Ishikawa (cell line): ENCODE results near the gene TMOD1.

Experiments
- CEBPB ChIP-seq: IDR thresholded peaks from 2 replicates; pipeline ENCODE4 v1.6.1; 2012
- CREB1 ChIP-seq: IDR thresholded peaks from 2 replicates; pipeline ENCODE4 v1.6.1; 2012; ENCODE audit warnings: low read depth
- EGR1 ChIP-seq: IDR thresholded peaks from 2 replicates; pipeline ENCODE4 v1.6.1; 2012
- EP300 ChIP-seq: IDR thresholded peaks from 2 replicates; pipeline ENCODE4 v1.6.1; 2012; ENCODE audit warnings: borderline replicate concordance
- FOXM1 ChIP-seq: IDR thresholded peaks from 2 replicates; pipeline ENCODE4 v1.6.1; 2012; ENCODE audit warnings: low read depth, borderline replicate concordance
- MAX ChIP-seq: IDR thresholded peaks from 2 replicates; pipeline ENCODE4 v1.6.1; 2012
- NFIC ChIP-seq: IDR thresholded peaks from 2 replicates; pipeline ENCODE4 v1.6.1; 2012
- RAD21 ChIP-seq: IDR thresholded peaks from 2 replicates; pipeline ENCODE4 v1.6.1; 2012; ENCODE audit warnings: low read depth
- REST ChIP-seq: IDR thresholded peaks from 2 replicates; pipeline ENCODE4 v1.6.1; 2012; ENCODE audit warnings: low read depth, mild to moderate bottlenecking
- TAF1 ChIP-seq: IDR thresholded peaks from 2 replicates; pipeline ENCODE4 v1.6.1; 2012; ENCODE audit warnings: low read depth, mild to moderate bottlenecking
- TCF12 ChIP-seq: IDR thresholded peaks from 2 replicates; pipeline ENCODE4 v1.6.1; 2012; ENCODE audit warnings: low read depth
- TEAD4 ChIP-seq: IDR thresholded peaks from 2 replicates; pipeline ENCODE4 v1.6.1; 2012
- USF1 ChIP-seq: IDR thresholded peaks from 2 replicates; pipeline ENCODE4 v1.6.1; 2012
- YY1 ChIP-seq: IDR thresholded peaks from 2 replicates; pipeline ENCODE4 v1.6.1; 2012; ENCODE audit warnings: low read depth
- ZBTB7A ChIP-seq: IDR thresholded peaks from 2 replicates; pipeline ENCODE4 v1.6.1; 2012; ENCODE audit warnings: low read depth

The TMOD1 gene

GRCh38 chr9:97633859-97634490 is 132.5 kb downstream of the TMOD1 start:
- TF ChIP-seq FOXM1 (0 out of 2 replicates have a peak, but pooled peaks have one; percentile 1), CREB1 (no peak), EP300 (peak; percentile 9; the same call in 1 of the 2 replicates), ZBTB7A (no peak), CEBPB (no peak), MAX (peak; percentile 7; the same call in 1 of the 2 replicates)

- no peak for TF ChIP-seq TCF12
- TF ChIP-seq CEBPB: no peak
- TF ChIP-seq FOXM1: no peak
- TF ChIP-seq EP300: no peak
- TF ChIP-seq TEAD4: no peak
- no peak for TF ChIP-seq MAX
- no peak for TF ChIP-seq TAF1
- no peak for TF ChIP-seq ZBTB7A
- no peak for TF ChIP-seq NFIC
Observed at GRCh38 chr9:97635026-97635425, 133.6 kb downstream of the TMOD1 start.

GRCh38 chr9:97636903-97637302 is 135.4 kb downstream of the TMOD1 start:
- TF ChIP-seq EGR1: no peak
- no peak for TF ChIP-seq TEAD4
- TF ChIP-seq USF1: no peak

- no peak for TF ChIP-seq YY1
- TF ChIP-seq ZBTB7A: no peak
- no peak for TF ChIP-seq REST
- TF ChIP-seq FOXM1: no peak
- TF ChIP-seq NFIC: no peak
- no peak for TF ChIP-seq USF1
- no peak for TF ChIP-seq CREB1
- no peak for TF ChIP-seq EP300
- TF ChIP-seq MAX: no peak
- TF ChIP-seq EGR1: no peak
Observed at GRCh38 chr9:97638666-97639065, 137.2 kb downstream of the TMOD1 start.

GRCh38 chr9:97640325-97640724 is 138.9 kb downstream of the TMOD1 start:
- TF ChIP-seq CREB1 (no peak), TAF1 (no peak), EP300 (no peak), RAD21 (no peak), ZBTB7A (no peak), FOXM1 (no peak), MAX (no peak), TEAD4 (no peak), EGR1 (no peak), TCF12 (no peak), NFIC (no peak), YY1 (no peak), REST (no peak), USF1 (no peak), CEBPB (no peak)

- TF ChIP-seq TEAD4: no peak
- TF ChIP-seq NFIC: no peak
- no peak for TF ChIP-seq REST
- TF ChIP-seq CREB1: no peak
- no peak for TF ChIP-seq EP300
- TF ChIP-seq MAX: no peak
- TF ChIP-seq CEBPB: no peak
- no peak for TF ChIP-seq EGR1
Observed at GRCh38 chr9:97645720-97646119, 144.3 kb downstream of the TMOD1 start.
